WERI-Rb-1 (cell line): ENCODE results near the gene PCDHB11.
A peak's percentile ranks its signal among the peaks of the same experiment; 100 is the strongest.
"Not testable (repeated sequence)": the region's sequence is repeated elsewhere in the genome, so short reads cannot be mapped to it uniquely, and the experiment has no call there.

ENCODE experiments used
- DNase-seq: peaks from one replicate; pipeline ENCODE4 v3.0.0-alpha.2; 2020
- H3K27ac ChIP-seq: fragments of 250-450 bp; sonication (Bioruptor Pico); 2 replicates; pipeline ENCODE4 v1.5.1; 2020; ENCODE audit warnings: mild to moderate bottlenecking, moderate library complexity
- H3K27me3 ChIP-seq: fragments of 250-450 bp; sonication (Bioruptor Pico); 2 replicates; pipeline ENCODE4 v1.5.1; 2021; ENCODE audit warnings: mild to moderate bottlenecking, low read depth, moderate library complexity; ENCODE audit not compliant: insufficient read depth, severe bottlenecking
- H3K36me3 ChIP-seq: fragments of 250-450 bp; sonication (Bioruptor Pico); 2 replicates; pipeline ENCODE4 v1.5.1; 2020; ENCODE audit warnings: mild to moderate bottlenecking, moderate library complexity
- H3K4me3 ChIP-seq: 2 replicates; pipeline ENCODE4 v1.5.1; 2011; ENCODE audit warnings: low read depth, mild to moderate bottlenecking, control low read depth, low read length
- H3K9me3 ChIP-seq: fragments of 250-450 bp; sonication (Bioruptor Pico); 2 replicates; pipeline ENCODE4 v1.5.1; 2021; ENCODE audit warnings: mild to moderate bottlenecking, moderate library complexity; ENCODE audit not compliant: severe bottlenecking
- CTCF ChIP-seq: IDR thresholded peaks from 2 replicates; pipeline ENCODE4 v1.5.1; 2011; ENCODE audit warnings: low read depth, mild to moderate bottlenecking, control low read depth, inconsistent platforms, low read length

The PCDHB11 gene

GRCh38 chr5:141180313-141180712 is 19.1 kb upstream of the PCDHB11 start:
- no peaks in the 10 kb centered on the region for H3K9me3 ChIP-seq
- no peaks in the 10 kb centered on the region for H3K27me3 ChIP-seq
- TF ChIP-seq CTCF, result no peak
- H3K4me3 ChIP-seq, result no peak overlapping the region
- no peak overlapping the region for H3K27ac ChIP-seq
- H3K36me3 ChIP-seq, result no peaks in the 10 kb centered on the region
- no peak for DNase-seq

- Histone ChIP-seq H3K9me3 (no peaks in the 10 kb centered on the region), H3K27me3 (no peaks in the 10 kb centered on the region), H3K36me3 (no peaks in the 10 kb centered on the region), H3K27ac (peak within 1 kb of the TSS; percentile 42; the same call in 1 of the 2 replicates), H3K4me3 (peak within 1 kb of the TSS; percentile 30)
- TF ChIP-seq CTCF, result peak; percentile 39; the same call in 1 of the 2 replicates
- peak; percentile 68 for DNase-seq
Measured at GRCh38 chr5:141182248-141182647, 17.2 kb upstream of the PCDHB11 start, which contains the start of gene PCDHB16. TSS of gene PCDHB16 (plus strand) at chr5:141182387. CDS start at chr5:141182560, 173 bp downstream.

- not testable (repeated sequence) for H3K27me3 ChIP-seq, H3K9me3 ChIP-seq, H3K27ac ChIP-seq, H3K4me3 ChIP-seq, H3K36me3 ChIP-seq, DNase-seq
Measured at GRCh38 chr5:141184117-141184855, 15.1 kb upstream of the PCDHB11 start.

GRCh38 chr5:141186897-141187512 is 12.4 kb upstream of the PCDHB11 start, which contains the start of gene PCDHB9:
TSS of gene PCDHB9 (plus strand) at chr5:141187161. CDS start at chr5:141187319, 158 bp downstream.
- TF ChIP-seq CTCF, result peak; percentile 69
- peak within 1 kb of the TSS; percentile 51 for H3K4me3 ChIP-seq
- peak within 1 kb of the TSS; percentile 56 for H3K27ac ChIP-seq
- H3K27me3 ChIP-seq, result no peaks in the 10 kb centered on the region
- no peaks in the 10 kb centered on the region for H3K9me3 ChIP-seq
- no peaks in the 10 kb centered on the region for H3K36me3 ChIP-seq
- DNase-seq, result peak; percentile 69

- not testable (repeated sequence) for H3K27me3 ChIP-seq, DNase-seq
Measured at GRCh38 chr5:141188682-141189081, 10.7 kb upstream of the PCDHB11 start.

GRCh38 chr5:141189131-141189530 is 10.3 kb upstream of the PCDHB11 start:
- H3K27me3 ChIP-seq, H3K9me3 ChIP-seq, H3K27ac ChIP-seq, H3K4me3 ChIP-seq, H3K36me3 ChIP-seq, DNase-seq: not testable (repeated sequence)

More at GRCh38 chr5:141188682-141189081, 10.7 kb upstream of the PCDHB11 start:
- not testable (repeated sequence) for H3K27ac ChIP-seq, H3K36me3 ChIP-seq, H3K4me3 ChIP-seq, H3K9me3 ChIP-seq

- Histone ChIP-seq H3K4me3 (peak within 1 kb of the TSS; percentile 30), H3K27me3 (no peaks in the 10 kb centered on the region), H3K27ac (no peak within 1 kb of the TSS), H3K36me3 (no peaks in the 10 kb centered on the region), H3K9me3 (peaks cover 8% of the 10 kb centered on the region)
- peak; percentile 76 for DNase-seq
- peak; percentile 71 for TF ChIP-seq CTCF
Measured at GRCh38 chr5:141192110-141192725, 7.2 kb upstream of the PCDHB11 start, which contains the start of gene PCDHB10. TSS of gene PCDHB10 (plus strand) at chr5:141192353. CDS start at chr5:141192553, 200 bp downstream.

GRCh38 chr5:141194332-141194731 is 5.1 kb upstream of the PCDHB11 start:
- H3K27me3 ChIP-seq, DNase-seq, H3K27ac ChIP-seq, H3K36me3 ChIP-seq, H3K4me3 ChIP-seq: not testable (repeated sequence)
- peaks cover 10% of the 10 kb centered on the region for H3K9me3 ChIP-seq
